ENCODE measurements around the gene KCNG2.

KCNG2 gene

GRCh38 chr18:79887181-79888000 is 89.7 kb downstream of the KCNG2 start:
- DNase-seq (ENCODE audit: low read depth), result no peak

GRCh38 chr18:79888016-79888415 is 90.3 kb downstream of the KCNG2 start:
- DNase-seq (ENCODE audit: low read depth), result no peak

GRCh38 chr18:79889569-79889968 is 91.8 kb downstream of the KCNG2 start:
- no peak for DNase-seq (ENCODE audit: low read depth)

- DNase-seq (ENCODE audit: low read depth), result no peak
These were observed 92.9 kb downstream of the KCNG2 start for GRCh38 chr18:79890674-79891073.

GRCh38 chr18:79896738-79897137 is 99.0 kb downstream of the KCNG2 start:
- DNase-seq (ENCODE audit: low read depth), result no peak

GRCh38 chr18:79897940-79898625 is 100.3 kb downstream of the KCNG2 start:
- no peak for DNase-seq (ENCODE audit: low read depth)

- DNase-seq (ENCODE audit: low read depth), result no peak
These were observed 101.3 kb downstream of the KCNG2 start for GRCh38 chr18:79898952-79899608.

- no peak for DNase-seq (ENCODE audit: low read depth)
These were observed 102.1 kb downstream of the KCNG2 start for GRCh38 chr18:79899609-79900445.

GRCh38 chr18:79900610-79901570 is 103.2 kb downstream of the KCNG2 start:
- DNase-seq (ENCODE audit: low read depth), result no peak

- DNase-seq (ENCODE audit: low read depth), result no peak
These were observed 103.9 kb downstream of the KCNG2 start for GRCh38 chr18:79901665-79902064.

GRCh38 chr18:79902075-79902474 is 104.3 kb downstream of the KCNG2 start:
- no peak for DNase-seq (ENCODE audit: low read depth)

- no peak for DNase-seq (ENCODE audit: low read depth)
These were observed 104.9 kb downstream of the KCNG2 start for GRCh38 chr18:79902640-79903039.

GRCh38 chr18:79903071-79903635 is 105.4 kb downstream of the KCNG2 start:
- DNase-seq (ENCODE audit: low read depth), result no peak

GRCh38 chr18:79903787-79904356 is 106.1 kb downstream of the KCNG2 start:
- no peak for DNase-seq (ENCODE audit: low read depth)

GRCh38 chr18:79904357-79905147 is 106.8 kb downstream of the KCNG2 start:
- DNase-seq (ENCODE audit: low read depth), result no peak

- DNase-seq (ENCODE audit: low read depth), result no peak
These were observed 107.7 kb downstream of the KCNG2 start for GRCh38 chr18:79905389-79905911.

- no peak for DNase-seq (ENCODE audit: low read depth)
These were observed 108.3 kb downstream of the KCNG2 start for GRCh38 chr18:79905993-79906392.

GRCh38 chr18:79906706-79907105 is 109.0 kb downstream of the KCNG2 start:
- no peak for DNase-seq (ENCODE audit: low read depth)

Data from CMK (cell line).